A549 (cell line): ENCODE results near the gene ARL4A. TPM values are rescaled to one million over a fixed set of nuclear protein-coding genes. Genes with fewer than 3 reads are reported as not detected.

Experiments
- ATAC-seq, 2 experiments: fragments of 200-7000 bp in 1 of 2; fragments of >200 bp in 1 of 2; cut with Nextera tagmentation in 1 of 2; cut with Tn5 transposase in 1 of 2; 3 replicates each; pipeline versions ENCODE4 v1.8.0 to v1.9.1; 2018 to 2020; ENCODE audit warnings: mild to moderate bottlenecking in 1 of 2, moderate library complexity in 1 of 2
- CTCF ChIA-PET: fragments of 300-600 bp; sonication (Branson Sonifier 250); formaldehyde crosslinking; extraction: SDS; loops from one replicate; lab custom pipeline; 2021; ENCODE audit warnings: antibody characterized with exemption, inconsistent platforms; lab: Yijun Ruan, JAX
- POLR2A ChIA-PET: fragments of 350-600 bp; formaldehyde crosslinking; extraction: SDS; loops from one replicate; lab custom pipeline; 2021; ENCODE audit warnings: antibody characterized with exemption, inconsistent platforms; lab: Yijun Ruan, JAX
- DNase-seq, 2 experiments: peaks; one replicate each; pipeline versions ENCODE4 v3.0.0 to v3.0.0-alpha.2; 2011 to 2016; ENCODE audit warnings: low read depth in 1 of 2, low spot score in 1 of 2
- FAIRE-seq: peaks from 2 replicates; lab custom pipeline; 2011; peaks lifted over from hg19 to GRCh38; lab: Jason Lieb, UNC
- H3K27ac ChIP-seq, 2 experiments: fragments of >200 bp; sonication (Bioruptor Twin); formaldehyde crosslinking; 3 replicates each; pipeline ENCODE4 v1.5.1; 2016 to 2017
- H3K4me1 ChIP-seq: fragments of >200 bp; sonication (Bioruptor Twin); formaldehyde crosslinking; 3 replicates; pipeline ENCODE4 v1.6.1; 2016
- H3K4me2 ChIP-seq: fragments of >200 bp; sonication (Bioruptor Twin); formaldehyde crosslinking; 3 replicates; pipeline ENCODE4 v1.6.1; 2016
- H3K4me3 ChIP-seq: fragments of >200 bp; sonication (Bioruptor Twin); formaldehyde crosslinking; 3 replicates; pipeline ENCODE4 v1.5.1; 2016
- H3K9me3 ChIP-seq: fragments of >200 bp; sonication (Bioruptor Twin); formaldehyde crosslinking; 3 replicates; pipeline ENCODE4 v1.6.1; 2016
- CHD2 ChIP-seq: fragments of 150-350 bp; IDR thresholded peaks from 2 replicates; pipeline ENCODE4 v1.6.1; 2014; ENCODE audit warnings: low read length; ENCODE audit not compliant: partially characterized antibody
- CHD4 ChIP-seq: fragments of 200-600 bp; sonication (generic); IDR thresholded peaks from 2 replicates; pipeline ENCODE4 v1.6.1; 2016; ENCODE audit warnings: antibody characterized with exemption, mild to moderate bottlenecking, borderline replicate concordance
- EP300 ChIP-seq, 2 experiments: fragments of >200 bp; sonication (Bioruptor Twin); formaldehyde crosslinking; IDR thresholded peaks; 2 replicates in 1 of 2; 3 replicates in 1 of 2; pipeline ENCODE4 v1.6.1; 2016 to 2017
- ESRRA ChIP-seq: fragments of 150-350 bp; IDR thresholded peaks from 2 replicates; pipeline ENCODE4 v1.6.1; 2014; ENCODE audit warnings: mild to moderate bottlenecking, low read length, borderline replicate concordance
- FOXS1 ChIP-seq: fragments of 250-450 bp; sonication (Bioruptor Pico); IDR thresholded peaks from 2 replicates; pipeline ENCODE4 v1.5.0; 2020; ENCODE audit warnings: mild to moderate bottlenecking, moderate library complexity
- GATA3 ChIP-seq: IDR thresholded peaks from 2 replicates; pipeline ENCODE4 v1.6.1; 2012; ENCODE audit warnings: borderline replicate concordance
- HEYL ChIP-seq: fragments of 250-450 bp; sonication (Bioruptor Pico); IDR thresholded peaks from 2 replicates; pipeline ENCODE4 v1.8.0; 2021; ENCODE audit warnings: mild to moderate bottlenecking, moderate library complexity
- HOXB13 ChIP-seq: fragments of 250-450 bp; sonication (Bioruptor Pico); IDR thresholded peaks from 2 replicates; pipeline ENCODE4 v1.5.0; 2020; ENCODE audit warnings: low read depth, mild to moderate bottlenecking, moderate library complexity
- HOXB5 ChIP-seq: fragments of 250-450 bp; sonication (Bioruptor Pico); IDR thresholded peaks from 2 replicates; pipeline ENCODE4 v1.5.0; 2020; ENCODE audit warnings: mild to moderate bottlenecking, moderate library complexity
- RAD21 ChIP-seq, 2 experiments: fragments of >200 bp in 1 of 2; sonication (Bioruptor Twin) in 1 of 2; formaldehyde crosslinking in 1 of 2; IDR thresholded peaks in 1 of 2; conservative IDR thresholded peaks in 1 of 2; 2 replicates in 1 of 2; 3 replicates in 1 of 2; pipeline ENCODE4 v1.6.1; 2012 to 2018; ENCODE audit warnings: inconsistent platforms in 1 of 2
- RFX5 ChIP-seq: fragments of 450-650 bp; IDR thresholded peaks from 2 replicates; pipeline ENCODE4 v1.7.1; 2014; ENCODE audit warnings: antibody characterized with exemption, mild to moderate bottlenecking, moderate library complexity
- SMC3 ChIP-seq: fragments of >200 bp; sonication (Bioruptor Twin); formaldehyde crosslinking; IDR thresholded peaks from 3 replicates; pipeline ENCODE4 v1.6.1; 2018; ENCODE audit warnings: inconsistent platforms
- SREBF2 ChIP-seq: fragments of 450-650 bp; IDR thresholded peaks from 2 replicates; pipeline ENCODE4 v1.6.1; 2014; ENCODE audit warnings: mild to moderate bottlenecking, moderate library complexity
- WGBS: methylation state at CpG from one replicate; pipeline ENCODE4 v1.1.6; 2017; ENCODE audit errors: missing lambda C conversion rate; 5-methylcytosine and 5-hydroxymethylcytosine counted together
- polyA plus RNA-seq, 4 experiments: library from polyadenylated mRNA; depleted of rRNA in 3 of 4; stranded (reverse); fragments of >200 nt; fragmentation: RNase III in 1 of 4; extraction: RNeasy Plus Mini Kit Qiagen cat#74134 plus additional on column Dnase treatment in 1 of 4; gene quantifications; 2 replicates in 3 of 4; 3 replicates in 1 of 4; pipeline ENCODE4 v1.2.3, GENCODE V29; 2011 to 2017
- TF ChIP-seq, protein P1 (sequence below): IDR thresholded peaks from 2 replicates; pipeline ENCODE4 v1.6.1; 2012
- TF ChIP-seq, protein P2 (sequence below): fragments of 250-450 bp; sonication (Bioruptor Pico); IDR thresholded peaks from 2 replicates; pipeline ENCODE4 v1.5.0; 2020; ENCODE audit warnings: low read depth, mild to moderate bottlenecking, moderate library complexity
- TF ChIP-seq, protein P3 (sequence below): fragments of 250-450 bp; sonication (Bioruptor Pico); IDR thresholded peaks from 2 replicates; pipeline ENCODE4 v1.5.0; 2021; ENCODE audit warnings: mild to moderate bottlenecking, moderate library complexity, borderline replicate concordance
- TF ChIP-seq, protein P4 (sequence below): IDR thresholded peaks from 2 replicates; pipeline ENCODE4 v1.6.1; 2012
- TF ChIP-seq, protein P5 (sequence below): fragments of >200 bp; sonication (Bioruptor Twin); formaldehyde crosslinking; IDR thresholded peaks from 2 replicates; pipeline ENCODE4 v1.6.1; 2016

ARL4A gene
- polyA plus RNA-seq, 2 of the 4 experiments (the other 2 are of a cell fraction), result 51.9 to 76.1 TPM

DNA sequence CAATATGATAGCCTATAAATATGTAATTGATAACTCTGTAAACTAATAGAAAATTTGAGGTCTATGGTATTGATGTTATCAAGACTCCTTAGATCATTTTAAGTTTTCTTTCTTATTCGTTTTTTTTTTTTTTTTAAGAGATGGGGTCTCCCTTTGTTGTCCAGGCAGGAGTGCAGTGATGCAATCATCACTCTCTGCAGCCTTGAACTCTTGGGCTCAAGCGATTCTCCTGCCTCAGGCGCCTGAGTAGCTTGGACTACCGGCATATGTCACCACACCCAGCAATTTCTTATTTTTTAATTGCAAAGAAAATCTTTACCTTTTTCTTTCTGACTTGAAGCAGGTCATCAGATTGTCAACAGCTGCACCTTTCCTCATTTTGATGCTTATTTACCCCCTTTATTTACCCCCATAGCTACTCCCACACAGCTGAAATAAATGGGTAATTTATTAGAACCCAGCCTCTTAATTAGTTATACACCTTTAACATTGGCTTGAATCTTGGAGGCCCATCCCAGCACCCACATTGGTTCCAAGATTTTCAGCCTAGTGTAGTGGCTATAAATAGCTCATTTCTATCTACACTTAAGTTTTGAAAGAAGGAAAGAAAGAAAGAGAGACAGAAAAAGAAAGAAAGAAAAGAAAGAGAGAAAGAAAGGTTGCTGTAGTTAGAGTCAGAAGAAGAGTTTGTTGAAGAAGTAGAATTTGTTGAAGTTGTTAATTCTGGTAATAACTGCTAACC, 38.3 kb downstream of the ARL4A start:
- ATAC-seq, result no peak
- H3K9me3 ChIP-seq, result no peaks in the 10 kb centered on the region
- POLR2A ChIA-PET, result no interaction called here
- peaks cover 18% of the 10 kb centered on the region for H3K4me1 ChIP-seq
- H3K4me3 ChIP-seq, result no peak overlapping the region
- TF ChIP-seq RFX5, result no peak
- no peak for TF ChIP-seq SREBF2
- no peak for TF ChIP-seq EP300 (IDR thresholded peaks at IDR 0.05)
- TF ChIP-seq FOXS1, result no peak
- no peak for TF ChIP-seq HEYL
- TF ChIP-seq, protein P1, sequence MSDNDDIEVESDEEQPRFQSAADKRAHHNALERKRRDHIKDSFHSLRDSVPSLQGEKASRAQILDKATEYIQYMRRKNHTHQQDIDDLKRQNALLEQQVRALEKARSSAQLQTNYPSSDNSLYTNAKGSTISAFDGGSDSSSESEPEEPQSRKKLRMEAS, result no peak
- TF ChIP-seq ESRRA, result no peak
- TF ChIP-seq, protein P2, sequence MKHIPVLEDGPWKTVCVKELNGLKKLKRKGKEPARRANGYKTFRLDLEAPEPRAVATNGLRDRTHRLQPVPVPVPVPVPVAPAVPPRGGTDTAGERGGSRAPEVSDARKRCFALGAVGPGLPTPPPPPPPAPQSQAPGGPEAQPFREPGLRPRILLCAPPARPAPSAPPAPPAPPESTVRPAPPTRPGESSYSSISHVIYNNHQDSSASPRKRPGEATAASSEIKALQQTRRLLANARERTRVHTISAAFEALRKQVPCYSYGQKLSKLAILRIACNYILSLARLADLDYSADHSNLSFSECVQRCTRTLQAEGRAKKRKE (CRISPR knock-in tag), result no peak
- TF ChIP-seq, protein P3, sequence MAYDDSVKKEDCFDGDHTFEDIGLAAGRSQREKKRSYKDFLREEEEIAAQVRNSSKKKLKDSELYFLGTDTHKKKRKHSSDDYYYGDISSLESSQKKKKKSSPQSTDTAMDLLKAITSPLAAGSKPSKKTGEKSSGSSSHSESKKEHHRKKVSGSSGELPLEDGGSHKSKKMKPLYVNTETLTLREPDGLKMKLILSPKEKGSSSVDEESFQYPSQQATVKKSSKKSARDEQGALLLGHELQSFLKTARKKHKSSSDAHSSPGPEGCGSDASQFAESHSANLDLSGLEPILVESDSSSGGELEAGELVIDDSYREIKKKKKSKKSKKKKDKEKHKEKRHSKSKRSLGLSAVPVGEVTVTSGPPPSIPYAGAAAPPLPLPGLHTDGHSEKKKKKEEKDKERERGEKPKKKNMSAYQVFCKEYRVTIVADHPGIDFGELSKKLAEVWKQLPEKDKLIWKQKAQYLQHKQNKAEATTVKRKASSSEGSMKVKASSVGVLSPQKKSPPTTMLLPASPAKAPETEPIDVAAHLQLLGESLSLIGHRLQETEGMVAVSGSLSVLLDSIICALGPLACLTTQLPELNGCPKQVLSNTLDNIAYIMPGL, result no peak
- TF ChIP-seq, all 56 proteins: peak for 0
- CTCF ChIA-PET, result interaction anchor here (0.7 to 2.2 kb wide), 2 partner anchors 39 to 1109 kb away, joined by 3 to 16 read pairs; partner anchors contain the start of gene ARL4A
- FAIRE-seq, result no peak
- 77% methylated on average over 4 of the region's 4 CpGs for WGBS
- Histone ChIP-seq H3K4me2 (no peak overlapping the region), H3K27ac (no peak overlapping the region)
- no peak for DNase-seq

DNA sequence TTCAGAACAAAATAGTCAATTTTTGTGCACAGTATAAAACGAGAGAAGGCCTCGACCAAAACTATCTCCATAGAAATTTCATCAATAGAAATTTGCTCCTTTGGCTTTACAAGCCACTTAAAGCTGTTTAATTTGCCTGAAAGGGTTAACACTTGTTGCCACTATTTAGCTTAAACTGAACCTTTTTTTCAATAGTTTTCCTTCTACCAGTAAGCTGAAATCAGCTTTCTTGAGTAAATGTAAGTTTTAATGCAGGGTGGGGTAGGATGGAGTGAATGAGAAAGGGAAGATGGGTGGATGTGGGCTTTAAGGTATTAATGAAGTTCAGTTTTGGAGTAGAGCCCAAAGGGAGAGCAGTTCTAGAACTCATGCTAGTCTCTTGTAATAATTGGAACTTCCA, 39.5 kb downstream of the ARL4A start:
- DNase-seq (no peak), ATAC-seq (no peak), FAIRE-seq (no peak)
- Histone ChIP-seq H3K27ac (no peak overlapping the region), H3K4me1 (peaks cover 28% of the 10 kb centered on the region), H3K9me3 (no peaks in the 10 kb centered on the region), H3K4me3 (no peak overlapping the region), H3K4me2 (no peak overlapping the region)
- ChIA-PET CTCF (interaction anchor here (0.8 to 2.2 kb wide), 2 partner anchors 20 to 40 kb away, joined by 3 to 16 read pairs; partner anchors contain the start of gene ARL4A), POLR2A (no interaction called here)
- no peak for TF ChIP-seq HOXB13
- no peak for TF ChIP-seq GATA3
- TF ChIP-seq CHD2, result no peak
- no peak for TF ChIP-seq ESRRA
- no peak for TF ChIP-seq CHD4
- TF ChIP-seq, protein P4, sequence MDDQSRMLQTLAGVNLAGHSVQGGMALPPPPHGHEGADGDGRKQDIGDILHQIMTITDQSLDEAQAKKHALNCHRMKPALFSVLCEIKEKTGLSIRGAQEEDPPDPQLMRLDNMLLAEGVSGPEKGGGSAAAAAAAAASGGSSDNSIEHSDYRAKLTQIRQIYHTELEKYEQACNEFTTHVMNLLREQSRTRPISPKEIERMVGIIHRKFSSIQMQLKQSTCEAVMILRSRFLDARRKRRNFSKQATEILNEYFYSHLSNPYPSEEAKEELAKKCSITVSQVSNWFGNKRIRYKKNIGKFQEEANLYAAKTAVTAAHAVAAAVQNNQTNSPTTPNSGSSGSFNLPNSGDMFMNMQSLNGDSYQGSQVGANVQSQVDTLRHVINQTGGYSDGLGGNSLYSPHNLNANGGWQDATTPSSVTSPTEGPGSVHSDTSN, result no peak
- no peak for TF ChIP-seq SMC3
- TF ChIP-seq RAD21 (conservative IDR thresholded peaks at IDR 0.05 in 1 of 2, IDR thresholded peaks at IDR 0.05 in 1 of 2), result no peak
- no peak for TF ChIP-seq HOXB5 (CRISPR knock-in tag)
- TF ChIP-seq, protein P5, sequence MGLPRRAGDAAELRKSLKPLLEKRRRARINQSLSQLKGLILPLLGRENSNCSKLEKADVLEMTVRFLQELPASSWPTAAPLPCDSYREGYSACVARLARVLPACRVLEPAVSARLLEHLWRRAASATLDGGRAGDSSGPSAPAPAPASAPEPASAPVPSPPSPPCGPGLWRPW, result no peak
- WGBS, result 85% methylated on average over 2 of the region's 2 CpGs
